ENCODE results near the gene CAPS2. TPM values are rescaled to one million over a fixed set of nuclear protein-coding genes. Genes with fewer than 3 reads are reported as not detected.

CAPS2 gene
- total and polyA plus RNA-seq, 9 of the 15 experiments (the other 6 are each of a cell fraction or from before 2014, with no cell fraction given): 0.10 to 0.82 (median 0.47) TPM; not detected in 1

DNA sequence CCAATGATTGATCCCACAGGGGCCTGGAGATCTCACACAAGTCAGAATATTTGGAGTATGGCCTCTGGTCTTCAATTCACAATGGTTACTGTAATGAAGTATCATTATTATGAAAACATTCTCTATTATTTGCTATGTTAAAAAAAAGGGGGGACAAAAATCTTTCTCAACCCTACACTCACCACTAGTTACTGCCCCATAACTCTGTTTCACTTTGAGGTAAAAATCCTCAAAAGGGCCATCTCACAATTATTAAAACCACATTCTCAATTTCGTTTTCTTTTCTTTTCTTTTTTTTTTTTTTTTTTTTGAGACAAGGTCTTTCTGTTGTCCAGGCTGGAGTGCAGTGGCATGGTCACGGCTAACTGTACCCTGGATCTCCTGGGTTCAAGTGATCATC lies 60.9 kb downstream of the CAPS2 start (continued):
- no peak for TF ChIP-seq CHD2 (IDR thresholded peaks at IDR 0.05; ENCODE audit: low read depth, low read length)

DNA sequence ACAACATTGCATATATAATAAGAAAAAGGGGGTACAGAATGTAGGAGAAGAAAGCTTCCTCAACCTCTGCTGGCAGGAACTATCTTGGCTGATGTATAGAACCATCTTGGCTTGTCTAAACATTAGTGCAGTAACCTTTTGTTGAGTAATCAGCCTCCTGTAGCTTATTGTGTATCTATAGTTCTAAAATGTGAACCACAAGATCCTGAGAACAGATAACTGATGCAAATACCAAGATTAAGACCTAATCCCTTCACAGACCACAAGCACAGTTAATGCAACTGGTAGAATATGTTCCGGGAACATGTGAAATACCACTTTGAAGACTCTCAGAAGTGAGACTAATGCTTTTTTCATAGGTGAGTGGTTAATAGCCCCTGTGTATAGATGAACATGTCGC lies 69.8 kb downstream of the CAPS2 start:
- no TSS peak for BruUV-seq (replicated peaks)
- ChIA-PET CTCF (ENCODE audit: low intra/inter-chr PET ratio) (no interaction called here), POLR2A (no interaction called here)
- no peak overlapping the region for H3K4me2 ChIP-seq (ENCODE audit: insufficient read depth, low read length)
- H3K4me1 ChIP-seq (replicated peaks in 1 of 2; ENCODE audit: control insufficient read depth in 2 of 2, insufficient read depth in 2 of 2, low read length in 2 of 2): no peaks in the 10 kb centered on the region
- DNase-seq (ENCODE audit: extremely low read depth in 1 of 4, low spot score in 3 of 4) (no peak), ATAC-seq (no peak), FAIRE-seq (no peak)
- H3K9me1 ChIP-seq (ENCODE audit: control insufficient read depth, insufficient read depth, low read length): no peaks in the 10 kb centered on the region
- no peaks in the 10 kb centered on the region for H4K20me1 ChIP-seq (replicated peaks; ENCODE audit: control insufficient read depth, insufficient read depth, low read length)
- in situ Hi-C loops (cut with MboI) (no loop called here), intact Hi-C loops (cut with micrococcal nuclease) (no loop called here)
- no peaks in the 10 kb centered on the region; the same call in 1 of the 2 replicates for H3K9me3 ChIP-seq (replicated peaks; ENCODE audit: control insufficient read depth, insufficient read depth, low read depth, low read length)
- no peak overlapping the region for H2AFZ ChIP-seq (ENCODE audit: low read depth, low read length)
- no peaks in the 10 kb centered on the region for H3K79me2 ChIP-seq (ENCODE audit: control insufficient read depth, insufficient read depth, low read length)
- H3K9ac ChIP-seq (ENCODE audit: insufficient read depth in 1 of 2, low read depth in 2 of 2, low read length in 2 of 2): no peak overlapping the region
- H3K36me3 ChIP-seq (ENCODE audit: control insufficient read depth, insufficient read depth, low read length): no peaks in the 10 kb centered on the region
- WGBS (ENCODE audit: insufficient coverage, low coverage, missing lambda C conversion rate): 0% methylated on average over 2 of the region's 2 CpGs
- H3K4me3 ChIP-seq: no peak overlapping the region
- H3K27me3 ChIP-seq (ENCODE audit: control insufficient read depth in 2 of 2, insufficient read depth in 2 of 2, low read length in 2 of 2): no peaks in the 10 kb centered on the region
- no peak overlapping the region for H3K27ac ChIP-seq (ENCODE audit: extremely low read depth, low read depth, low read length)
- TF ChIP-seq CBX8 (IDR thresholded peaks at IDR 0.05; ENCODE audit: borderline replicate concordance, extremely low read depth, low read depth, low read length, poor library complexity, severe bottlenecking) (no peak), RCOR1 (IDR thresholded peaks at IDR 0.05; ENCODE audit: borderline replicate concordance in 1 of 2, low read depth in 2 of 2, low read length in 2 of 2) (no peak), ZNF586 (CRISPR knock-in tag; conservative IDR thresholded peaks at IDR 0.05) (no peak), ZNF212 (CRISPR knock-in tag; IDR thresholded peaks at IDR 0.05) (no peak), MAFG (tag; conservative IDR thresholded peaks at IDR 0.05) (no peak), STAG1 (CRISPR knock-in tag; IDR thresholded peaks at IDR 0.05; ENCODE audit: borderline replicate concordance) (no peak), SREBF2 (CRISPR knock-in tag; IDR thresholded peaks at IDR 0.05) (no peak), SMARCC2 (IDR thresholded peaks at IDR 0.05; ENCODE audit: low read depth) (no peak)
- TF ChIP-seq, protein P1, sequence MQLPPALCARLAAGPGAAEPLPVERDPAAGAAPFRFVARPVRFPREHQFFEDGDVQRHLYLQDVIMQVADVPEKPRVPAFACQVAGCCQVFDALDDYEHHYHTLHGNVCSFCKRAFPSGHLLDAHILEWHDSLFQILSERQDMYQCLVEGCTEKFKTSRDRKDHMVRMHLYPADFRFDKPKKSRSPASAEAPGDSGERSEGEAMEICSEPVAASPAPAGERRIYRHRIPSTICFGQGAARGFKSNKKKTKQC (CRISPR knock-in tag; IDR thresholded peaks at IDR 0.05): no peak
- TF ChIP-seq, protein P2, sequence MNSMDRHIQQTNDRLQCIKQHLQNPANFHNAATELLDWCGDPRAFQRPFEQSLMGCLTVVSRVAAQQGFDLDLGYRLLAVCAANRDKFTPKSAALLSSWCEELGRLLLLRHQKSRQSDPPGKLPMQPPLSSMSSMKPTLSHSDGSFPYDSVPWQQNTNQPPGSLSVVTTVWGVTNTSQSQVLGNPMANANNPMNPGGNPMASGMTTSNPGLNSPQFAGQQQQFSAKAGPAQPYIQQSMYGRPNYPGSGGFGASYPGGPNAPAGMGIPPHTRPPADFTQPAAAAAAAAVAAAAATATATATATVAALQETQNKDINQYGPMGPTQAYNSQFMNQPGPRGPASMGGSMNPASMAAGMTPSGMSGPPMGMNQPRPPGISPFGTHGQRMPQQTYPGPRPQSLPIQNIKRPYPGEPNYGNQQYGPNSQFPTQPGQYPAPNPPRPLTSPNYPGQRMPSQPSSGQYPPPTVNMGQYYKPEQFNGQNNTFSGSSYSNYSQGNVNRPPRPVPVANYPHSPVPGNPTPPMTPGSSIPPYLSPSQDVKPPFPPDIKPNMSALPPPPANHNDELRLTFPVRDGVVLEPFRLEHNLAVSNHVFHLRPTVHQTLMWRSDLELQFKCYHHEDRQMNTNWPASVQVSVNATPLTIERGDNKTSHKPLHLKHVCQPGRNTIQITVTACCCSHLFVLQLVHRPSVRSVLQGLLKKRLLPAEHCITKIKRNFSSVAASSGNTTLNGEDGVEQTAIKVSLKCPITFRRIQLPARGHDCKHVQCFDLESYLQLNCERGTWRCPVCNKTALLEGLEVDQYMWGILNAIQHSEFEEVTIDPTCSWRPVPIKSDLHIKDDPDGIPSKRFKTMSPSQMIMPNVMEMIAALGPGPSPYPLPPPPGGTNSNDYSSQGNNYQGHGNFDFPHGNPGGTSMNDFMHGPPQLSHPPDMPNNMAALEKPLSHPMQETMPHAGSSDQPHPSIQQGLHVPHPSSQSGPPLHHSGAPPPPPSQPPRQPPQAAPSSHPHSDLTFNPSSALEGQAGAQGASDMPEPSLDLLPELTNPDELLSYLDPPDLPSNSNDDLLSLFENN (IDR thresholded peaks at IDR 0.05; ENCODE audit: low read depth in 2 of 2, low read length in 2 of 2): no peak
- TF ChIP-seq, protein P3, sequence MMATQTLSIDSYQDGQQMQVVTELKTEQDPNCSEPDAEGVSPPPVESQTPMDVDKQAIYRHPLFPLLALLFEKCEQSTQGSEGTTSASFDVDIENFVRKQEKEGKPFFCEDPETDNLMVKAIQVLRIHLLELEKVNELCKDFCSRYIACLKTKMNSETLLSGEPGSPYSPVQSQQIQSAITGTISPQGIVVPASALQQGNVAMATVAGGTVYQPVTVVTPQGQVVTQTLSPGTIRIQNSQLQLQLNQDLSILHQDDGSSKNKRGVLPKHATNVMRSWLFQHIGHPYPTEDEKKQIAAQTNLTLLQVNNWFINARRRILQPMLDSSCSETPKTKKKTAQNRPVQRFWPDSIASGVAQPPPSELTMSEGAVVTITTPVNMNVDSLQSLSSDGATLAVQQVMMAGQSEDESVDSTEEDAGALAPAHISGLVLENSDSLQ (IDR thresholded peaks at IDR 0.05): no peak
- TF ChIP-seq, protein P4, sequence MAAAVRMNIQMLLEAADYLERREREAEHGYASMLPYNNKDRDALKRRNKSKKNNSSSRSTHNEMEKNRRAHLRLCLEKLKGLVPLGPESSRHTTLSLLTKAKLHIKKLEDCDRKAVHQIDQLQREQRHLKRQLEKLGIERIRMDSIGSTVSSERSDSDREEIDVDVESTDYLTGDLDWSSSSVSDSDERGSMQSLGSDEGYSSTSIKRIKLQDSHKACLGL (CRISPR knock-in tag; IDR thresholded peaks at IDR 0.05; ENCODE audit: borderline replicate concordance, poor library complexity, severe bottlenecking): no peak
